Lower leg skin (tissue), 4 donors: ENCODE measurements around the gene TLE3. TPM values are rescaled to one million over a fixed set of nuclear protein-coding genes. Genes with fewer than 3 reads are reported as not detected.
A peak's percentile ranks its signal among the peaks of the same experiment; 100 is the strongest.

ENCODE experiments used
- DNase-seq, 2 donors: peaks; one replicate each; pipeline ENCODE4 v3.0.0-alpha.2; 2019; ENCODE audit warnings: low spot score in 2 of 2
- H3K4me3 ChIP-seq: fragments of 200-600 bp; sonication (generic); 2 replicates; pipeline ENCODE4 v1.5.1; 2017; ENCODE audit warnings: mild to moderate bottlenecking, low read depth; ENCODE audit not compliant: poor library complexity, severe bottlenecking
- CTCF ChIP-seq, 3 donors: fragments of 450-650 bp; IDR thresholded peaks; one replicate each; pipeline ENCODE4 v1.5.1; 2016; ENCODE audit warnings: antibody characterized with exemption in 3 of 3, mild to moderate bottlenecking in 3 of 3, moderate library complexity in 2 of 3
- POLR2A ChIP-seq, 2 donors: fragments of 450-650 bp; IDR thresholded peaks; one replicate each; pipeline ENCODE4 v1.6.1; 2016 to 2017; ENCODE audit warnings: antibody characterized with exemption in 2 of 2, mild to moderate bottlenecking in 1 of 2, moderate library complexity in 1 of 2
- WGBS, 2 donors: methylation state at CpG; one replicate each; pipeline ENCODE4 v1.1.5; 2018; 5-methylcytosine and 5-hydroxymethylcytosine counted together
- intact Hi-C: fragments of 100-400 bp; cut with DNase I; formaldehyde crosslinking; loops from one replicate; pipeline ENCODE4 v1.15.0; 2023; ENCODE audit warnings: low total_unique reads
- total RNA-seq, 4 donors: library from RNA; depleted of rRNA; stranded (reverse); fragments of >200 nt; gene quantifications; one replicate each; pipeline ENCODE4 v1.1.0, GENCODE V29; 2016

Gene TLE3
- total RNA-seq, 4 donors from 2014 or later: 95.7 to 136 (median 124) TPM

- intact Hi-C loops: no loop called here
- TF ChIP-seq CTCF (IDR thresholded peaks at IDR 0.05) (no peak), POLR2A (IDR thresholded peaks at IDR 0.05) (no peak)
- 78 to 83% methylated on average over 6 of the region's 6 CpGs for WGBS, 2 donors
- no peak overlapping the region for H3K4me3 ChIP-seq
- DNase-seq: no peak
Measured at GRCh38 chr15:70065006-70065722, 32.6 kb downstream of the TLE3 start.

GRCh38 chr15:70064441-70064840 lies 33.3 kb downstream of the TLE3 start:
- DNase-seq: no peak
- no peak for TF ChIP-seq POLR2A (IDR thresholded peaks at IDR 0.05)
- TF ChIP-seq CTCF (IDR thresholded peaks at IDR 0.05): no peak
- 73 to 83% methylated on average over 4 of the region's 4 CpGs for WGBS, 2 donors
- no peak overlapping the region for H3K4me3 ChIP-seq
- intact Hi-C loops: no loop called here

GRCh38 chr15:70063980-70064379 lies 33.7 kb downstream of the TLE3 start:
- DNase-seq: no peak
- intact Hi-C loops: no loop called here
- 91 to 97% methylated on average over 7 of the region's 7 CpGs for WGBS, 2 donors
- TF ChIP-seq POLR2A (IDR thresholded peaks at IDR 0.05): no peak
- no peak for TF ChIP-seq CTCF (IDR thresholded peaks at IDR 0.05)
- no peak overlapping the region for H3K4me3 ChIP-seq

- no peak for TF ChIP-seq POLR2A (IDR thresholded peaks at IDR 0.05)
- no peak for TF ChIP-seq CTCF (IDR thresholded peaks at IDR 0.05)
Measured at GRCh38 chr15:70063261-70063925, 34.3 kb downstream of the TLE3 start.

GRCh38 chr15:70062321-70062956 lies 35.3 kb downstream of the TLE3 start:
- WGBS, 2 donors: 56 to 65% methylated on average over 29 of the region's 29 CpGs
- TF ChIP-seq POLR2A (IDR thresholded peaks at IDR 0.05) (no peak), CTCF (IDR thresholded peaks at IDR 0.05) (no peak)
- intact Hi-C loops: no loop called here
- H3K4me3 ChIP-seq: no peak overlapping the region
- peak; percentile 57 to 90 for DNase-seq

More at GRCh38 chr15:70063261-70063925, 34.3 kb downstream of the TLE3 start:
- intact Hi-C loops: no loop called here
- WGBS, 2 donors: 83 to 86% methylated on average over 17 of the region's 17 CpGs
- DNase-seq: no peak
- H3K4me3 ChIP-seq: no peak overlapping the region
